HG03045 (cell line): ENCODE measurements around the gene AKAP9.
A peak's percentile ranks its signal among the peaks of the same experiment; 100 is the strongest.
"Not testable (repeated sequence)": the region's sequence is repeated elsewhere in the genome, so short reads cannot be mapped to it uniquely, and the experiment has no call there.

Experiments
- ATAC-seq: cut with Tn5 transposase; IDR thresholded peaks from one replicate; pipeline ENCODE4 v1.9.1; 2021; ENCODE audit warnings: mild to moderate bottlenecking, moderate library complexity; ENCODE audit not compliant: unreplicated experiment

Gene AKAP9

GRCh38 chr7:92131764-92132330 lies 191.2 kb downstream of the AKAP9 start:
- no peak for ATAC-seq

- ATAC-seq = peak; percentile 17
These were observed 192.6 kb downstream of the AKAP9 start for GRCh38 chr7:92133133-92133736.

GRCh38 chr7:92133737-92134270 lies 193.1 kb downstream of the AKAP9 start:
- ATAC-seq = peak; percentile 39

GRCh38 chr7:92134271-92135051 lies 193.8 kb downstream of the AKAP9 start, which contains the start of gene CYP51A1:
CYP51A1 (minus strand) TSS chr7:92134477; CDS start chr7:92134364, 113 bp downstream.
- ATAC-seq = peak; percentile 90

- ATAC-seq = no peak
These were observed 194.6 kb downstream of the AKAP9 start for GRCh38 chr7:92135052-92135889.

GRCh38 chr7:92137557-92137956 lies 196.9 kb downstream of the AKAP9 start:
- no peak for ATAC-seq

- ATAC-seq = no peak
These were observed 200.5 kb downstream of the AKAP9 start for GRCh38 chr7:92141161-92141560.

GRCh38 chr7:92142791-92143190 lies 202.1 kb downstream of the AKAP9 start:
- not testable (repeated sequence) for ATAC-seq

GRCh38 chr7:92143192-92143880 lies 202.7 kb downstream of the AKAP9 start:
- ATAC-seq = not testable (repeated sequence)

GRCh38 chr7:92149736-92150239 lies 209.1 kb downstream of the AKAP9 start:
- no peak for ATAC-seq

GRCh38 chr7:92150450-92151017 lies 209.9 kb downstream of the AKAP9 start:
- no peak for ATAC-seq

- no peak for ATAC-seq
These were observed 214.6 kb downstream of the AKAP9 start for GRCh38 chr7:92155108-92155739.

GRCh38 chr7:92156990-92157389 lies 216.3 kb downstream of the AKAP9 start:
- ATAC-seq = no peak

- ATAC-seq = peak; percentile 71
These were observed 218.3 kb downstream of the AKAP9 start for GRCh38 chr7:92158660-92159575.
